Activated naive CD8-positive, alpha-beta T cell treated with anti-CD3 and anti-CD28 coated beads, Interleukin-2, amount 10 ng/mL, durations not matched to agents 7 days and 5 days (primary cell): ENCODE data around the gene GLRX3. TPM values are rescaled to one million over a fixed set of nuclear protein-coding genes. Genes with fewer than 3 reads are reported as not detected.
"Not testable (repeated sequence)": the region's sequence is repeated elsewhere in the genome, so short reads cannot be mapped to it uniquely, and the experiment has no call there.

Source experiments
- ATAC-seq: fragments of 150-1000 bp; cut with Tn5 transposase; one replicate; pipeline ENCODE4 v1.10.0; 2021; ENCODE audit warnings: low read depth, moderate library complexity
- POLR2A ChIA-PET: fragments of 350-600 bp; sonication (Branson Sonifier 250); formaldehyde crosslinking; loops from one replicate; lab custom pipeline; 2021; ENCODE audit warnings: antibody characterized with exemption; lab: Charles Lee
- DNase-seq: peaks from one replicate; pipeline ENCODE4 v3.0.0; 2021
- H3K27ac Mint-ChIP-seq: one replicate; pipeline ENCODE4 v1.8.0; 2022; ENCODE audit warnings: mild to moderate bottlenecking, mixed read lengths
- H3K27me3 Mint-ChIP-seq: one replicate; pipeline ENCODE4 v1.8.0; 2022; ENCODE audit warnings: mild to moderate bottlenecking, moderate library complexity, mixed read lengths
- H3K36me3 Mint-ChIP-seq: one replicate; pipeline ENCODE4 v1.8.0; 2021; ENCODE audit warnings: mild to moderate bottlenecking, mixed read lengths
- H3K4me1 Mint-ChIP-seq: one replicate; pipeline ENCODE4 v1.8.0; 2021; ENCODE audit warnings: mixed read lengths
- H3K4me3 Mint-ChIP-seq: one replicate; pipeline ENCODE4 v1.8.0; 2022; ENCODE audit warnings: mild to moderate bottlenecking, moderate library complexity, mixed read lengths
- H3K9me3 Mint-ChIP-seq: one replicate; pipeline ENCODE4 v1.8.0; 2021; ENCODE audit warnings: mixed read lengths
- total RNA-seq, 2 experiments: library from RNA; stranded (reverse); gene quantifications; one replicate each; pipeline ENCODE4 v1.2.3, GENCODE V29; 2021

GLRX3 gene
- total RNA-seq, 2 experiments from 2014 or later = 55.5 to 60.2 TPM

DNA sequence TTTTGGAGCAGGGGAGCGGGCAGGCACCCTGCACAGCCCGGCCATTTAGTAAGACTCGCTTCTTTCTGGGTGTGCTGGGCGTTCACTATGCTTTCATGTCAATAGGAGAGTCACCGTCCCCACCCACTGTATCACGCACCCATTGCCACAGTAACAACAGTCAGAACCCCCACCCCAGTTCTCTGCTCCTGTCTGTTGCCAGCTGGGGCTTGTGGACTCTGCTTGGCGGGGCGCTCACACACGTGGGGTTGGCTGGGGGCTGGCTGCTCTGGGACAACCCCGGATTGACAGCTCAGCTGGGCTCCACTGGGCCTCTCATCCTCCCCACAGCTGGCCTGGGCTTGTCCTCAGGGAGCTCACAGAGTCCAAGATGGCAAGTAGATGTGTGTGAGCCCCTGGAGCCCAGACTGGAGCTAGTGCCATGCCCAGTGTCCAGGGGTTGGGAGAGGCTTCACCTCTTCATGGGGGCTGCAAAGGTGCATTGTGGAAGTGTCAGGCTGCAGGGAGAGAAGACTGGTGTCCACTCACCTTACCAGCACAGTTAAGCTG is 59.6 kb downstream of the GLRX3 start:
- no peaks in the 10 kb centered on the region for H3K4me1 Mint-ChIP-seq
- no peak overlapping the region for H3K27ac Mint-ChIP-seq
- no peak for DNase-seq
- H3K4me3 Mint-ChIP-seq = no peak overlapping the region
- H3K9me3 Mint-ChIP-seq = no peaks in the 10 kb centered on the region
- POLR2A ChIA-PET = no interaction called here
- no peak for ATAC-seq
- H3K27me3 Mint-ChIP-seq = peaks cover 9% of the 10 kb centered on the region
- no peaks in the 10 kb centered on the region for H3K36me3 Mint-ChIP-seq

DNA sequence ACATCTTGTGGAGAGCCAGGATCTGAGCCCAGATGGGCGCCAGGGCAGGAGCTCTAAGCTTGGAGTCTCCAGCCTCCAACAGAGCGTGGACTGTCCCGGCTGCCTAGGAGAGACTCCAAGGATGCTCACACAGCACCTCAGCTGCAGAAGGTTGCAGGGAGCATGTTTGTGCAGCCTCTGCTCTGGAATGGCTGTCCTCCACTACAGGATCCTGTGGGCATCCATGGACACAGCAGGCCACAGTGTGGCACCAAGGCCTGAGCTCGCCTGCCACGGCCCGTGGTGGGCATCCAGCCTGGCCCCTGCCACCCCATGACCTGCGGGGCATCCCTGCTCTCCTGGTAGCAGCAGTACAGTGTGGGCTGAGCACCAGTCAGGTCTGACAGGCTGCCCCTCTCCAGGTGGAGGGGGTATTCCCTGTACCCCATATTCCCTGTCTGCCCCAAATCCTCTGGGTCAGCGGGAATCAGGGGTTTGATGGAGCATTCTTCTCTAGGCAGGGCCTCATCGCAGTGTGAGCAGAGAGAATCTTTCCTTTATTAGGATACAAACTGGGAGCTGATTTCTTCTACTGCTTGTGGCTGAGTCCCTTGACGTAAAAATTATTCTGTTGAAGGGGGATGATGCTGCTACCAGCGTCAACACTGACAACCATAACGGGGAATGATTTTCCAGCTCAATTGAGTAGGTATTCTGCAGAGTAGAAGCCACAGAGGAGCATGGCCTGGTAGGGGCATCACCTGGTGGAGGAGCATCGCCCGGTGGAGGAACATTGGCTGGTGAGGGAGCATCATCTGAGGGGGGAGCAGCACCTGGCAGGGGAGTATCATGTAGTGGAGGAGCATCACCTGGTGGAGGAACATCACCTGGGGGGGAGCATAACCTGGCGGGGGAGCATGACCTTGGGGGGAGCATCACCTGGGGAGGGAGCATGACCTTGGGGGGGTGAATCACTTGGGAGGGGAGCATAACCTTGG is 60.6 kb downstream of the GLRX3 start:
- Mint-ChIP-seq H3K27me3 (peaks cover 1% of the 10 kb centered on the region), H3K27ac (no peak overlapping the region), H3K4me3 (no peak overlapping the region), H3K9me3 (no peaks in the 10 kb centered on the region), H3K4me1 (no peaks in the 10 kb centered on the region), H3K36me3 (no peaks in the 10 kb centered on the region)
- POLR2A ChIA-PET = no interaction called here
- no peak for DNase-seq
- no peak for ATAC-seq

DNA sequence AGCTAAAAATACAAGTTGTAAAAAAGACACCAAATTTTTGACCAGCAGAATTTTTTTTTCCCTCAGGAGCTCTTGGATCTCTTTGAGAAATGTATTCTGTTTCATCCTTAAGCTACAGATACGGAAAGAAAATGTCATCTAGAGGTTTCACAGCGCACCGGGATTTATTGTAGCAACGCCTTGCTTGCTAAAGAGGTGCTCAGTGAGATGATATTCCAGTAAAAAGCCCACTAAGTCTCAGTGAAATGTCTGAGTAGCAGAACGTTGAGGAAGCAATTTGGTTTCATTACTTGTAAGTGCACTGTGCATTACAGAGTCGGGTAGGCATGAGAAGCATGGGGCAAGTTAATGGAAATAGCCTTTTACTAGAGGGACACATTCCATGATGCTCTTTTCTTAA is 62.5 kb downstream of the GLRX3 start:
- Mint-ChIP-seq H3K9me3 (no peaks in the 10 kb centered on the region), H3K4me3 (no peak overlapping the region), H3K27me3 (no peaks in the 10 kb centered on the region), H3K4me1 (no peaks in the 10 kb centered on the region), H3K36me3 (no peaks in the 10 kb centered on the region), H3K27ac (no peak overlapping the region)
- POLR2A ChIA-PET = no interaction called here
- DNase-seq = no peak
- no peak for ATAC-seq

DNA sequence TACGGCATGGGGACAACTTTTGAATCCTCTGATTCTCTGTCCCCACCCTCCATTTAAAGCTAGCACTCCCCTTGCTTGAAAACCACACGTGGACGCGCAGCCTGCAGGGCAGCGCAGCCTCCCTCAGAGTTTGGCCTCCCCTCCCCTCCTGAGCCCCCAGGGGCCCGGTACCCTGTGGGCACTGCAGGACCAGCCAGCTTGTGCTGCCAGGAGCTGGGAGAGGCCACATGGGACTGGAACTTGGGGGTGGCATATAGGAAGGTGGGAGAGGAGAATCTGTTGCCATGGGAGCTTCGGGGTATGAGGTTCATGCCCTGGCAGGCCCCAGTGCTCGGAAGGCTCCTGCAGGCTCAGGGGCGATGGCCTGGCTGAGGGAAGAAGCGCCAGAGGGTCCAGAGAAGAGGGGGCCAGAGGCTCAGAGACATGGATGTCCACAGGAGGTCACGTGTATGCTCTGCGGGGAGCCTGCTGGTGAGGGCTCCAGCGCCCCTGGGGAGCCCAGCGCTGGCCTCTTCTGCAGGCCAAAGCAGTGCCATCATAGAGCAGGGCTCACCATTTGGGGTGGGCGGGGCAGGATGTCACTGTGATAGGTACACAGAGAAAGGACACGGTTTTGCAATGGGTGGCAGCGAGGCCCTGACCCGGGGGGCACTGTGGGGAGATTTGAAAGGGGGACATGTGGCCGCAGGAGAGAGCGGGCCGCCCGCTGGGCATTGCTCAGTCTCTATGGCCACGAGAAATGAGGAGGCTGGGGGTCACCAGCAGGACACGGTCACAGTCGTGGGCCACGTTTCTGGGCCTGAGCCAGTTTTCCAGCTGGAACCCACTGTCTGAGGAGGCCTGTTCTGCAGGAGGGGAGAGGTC is 64.2 kb downstream of the GLRX3 start:
- no peak overlapping the region for H3K4me3 Mint-ChIP-seq
- H3K9me3 Mint-ChIP-seq = no peaks in the 10 kb centered on the region
- no peak for ATAC-seq
- H3K4me1 Mint-ChIP-seq = no peaks in the 10 kb centered on the region
- no peaks in the 10 kb centered on the region for H3K27me3 Mint-ChIP-seq
- H3K27ac Mint-ChIP-seq = no peak overlapping the region
- no peaks in the 10 kb centered on the region for H3K36me3 Mint-ChIP-seq
- DNase-seq = no peak
- POLR2A ChIA-PET = no interaction called here

DNA sequence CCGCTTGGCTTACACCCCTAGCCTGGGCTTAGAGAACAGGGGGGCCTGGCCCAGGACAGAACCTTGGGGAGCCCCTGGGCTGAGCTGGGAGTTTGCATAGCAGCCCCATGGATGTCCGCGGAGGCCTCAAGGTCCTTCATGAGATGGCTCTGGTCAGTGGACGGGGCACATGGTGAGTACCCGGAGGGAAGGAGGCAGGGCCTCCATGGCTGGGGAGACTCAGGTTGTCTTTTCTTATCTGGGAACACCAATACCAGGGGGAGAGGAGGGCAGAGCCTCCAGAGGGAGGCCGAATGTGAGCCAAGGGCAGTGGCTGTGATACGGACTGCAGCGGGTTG is 64.8 kb downstream of the GLRX3 start:
- DNase-seq (no peak), ATAC-seq (no peak)
- POLR2A ChIA-PET = no interaction called here
- Mint-ChIP-seq H3K9me3 (no peaks in the 10 kb centered on the region), H3K27me3 (no peaks in the 10 kb centered on the region), H3K4me1 (no peaks in the 10 kb centered on the region), H3K27ac (no peak overlapping the region), H3K36me3 (no peaks in the 10 kb centered on the region), H3K4me3 (no peak overlapping the region)

DNA sequence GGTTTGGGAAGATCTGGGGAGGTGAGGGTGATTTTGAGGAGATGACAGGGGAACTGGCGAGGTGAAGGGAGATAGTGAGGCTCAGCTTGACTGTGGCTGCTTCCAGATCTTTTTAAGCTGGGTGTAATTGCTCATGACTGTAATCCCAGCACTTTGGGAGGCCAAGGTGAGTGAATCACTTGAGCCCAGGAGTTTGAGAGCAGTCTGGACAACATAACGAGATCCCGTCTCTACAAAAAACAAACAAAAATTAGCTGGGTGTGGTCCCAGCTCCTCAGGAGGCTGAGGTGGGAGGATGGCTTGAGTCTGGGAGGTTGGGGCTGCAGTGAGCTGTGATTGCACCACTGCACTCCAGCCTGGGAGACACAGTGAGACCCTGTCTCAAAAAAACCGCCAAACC is 66.0 kb downstream of the GLRX3 start:
- POLR2A ChIA-PET = not testable (repeated sequence)

DNA sequence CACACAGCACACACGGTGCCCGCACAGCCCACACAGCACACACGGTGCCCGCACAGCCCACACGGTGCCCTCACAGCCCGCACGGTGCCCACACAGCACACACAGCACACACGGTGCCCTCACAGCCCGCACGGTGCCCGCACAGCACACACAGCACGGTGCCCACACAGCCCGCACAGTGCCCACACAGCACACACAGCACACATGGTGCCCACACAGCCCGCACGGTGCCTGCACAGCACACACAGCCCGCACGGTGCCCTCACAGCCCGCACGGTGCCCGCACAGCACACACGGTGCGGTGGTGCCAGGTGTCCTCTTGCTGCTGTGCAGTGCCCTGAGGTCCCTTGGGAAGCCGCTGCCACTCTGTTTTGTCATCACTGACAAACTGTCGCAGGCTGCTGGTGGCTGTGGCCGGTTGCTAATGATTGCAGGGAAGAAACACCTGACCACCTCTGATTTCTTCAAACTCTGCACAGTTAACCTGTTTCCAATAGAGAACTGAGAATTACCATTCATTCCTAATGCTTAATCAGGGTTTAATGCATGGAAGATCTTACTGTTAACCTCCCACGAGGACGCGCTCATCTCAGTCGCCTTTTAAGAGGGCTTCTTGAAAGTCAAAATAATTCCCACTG is 66.9 kb downstream of the GLRX3 start:
- H3K27me3 Mint-ChIP-seq = no peaks in the 10 kb centered on the region
- POLR2A ChIA-PET = no interaction called here
- no peaks in the 10 kb centered on the region for H3K9me3 Mint-ChIP-seq
- ATAC-seq (no peak), DNase-seq (no peak)
- no peak overlapping the region for H3K4me3 Mint-ChIP-seq
- H3K36me3 Mint-ChIP-seq = no peaks in the 10 kb centered on the region
- no peak overlapping the region for H3K27ac Mint-ChIP-seq
- no peaks in the 10 kb centered on the region for H3K4me1 Mint-ChIP-seq

More for the DNA sequence above, 66.0 kb downstream of the GLRX3 start:
- not testable (repeated sequence) for ATAC-seq, H3K4me1 Mint-ChIP-seq, H3K36me3 Mint-ChIP-seq, H3K27ac Mint-ChIP-seq, H3K27me3 Mint-ChIP-seq, H3K9me3 Mint-ChIP-seq, H3K4me3 Mint-ChIP-seq, DNase-seq

DNA sequence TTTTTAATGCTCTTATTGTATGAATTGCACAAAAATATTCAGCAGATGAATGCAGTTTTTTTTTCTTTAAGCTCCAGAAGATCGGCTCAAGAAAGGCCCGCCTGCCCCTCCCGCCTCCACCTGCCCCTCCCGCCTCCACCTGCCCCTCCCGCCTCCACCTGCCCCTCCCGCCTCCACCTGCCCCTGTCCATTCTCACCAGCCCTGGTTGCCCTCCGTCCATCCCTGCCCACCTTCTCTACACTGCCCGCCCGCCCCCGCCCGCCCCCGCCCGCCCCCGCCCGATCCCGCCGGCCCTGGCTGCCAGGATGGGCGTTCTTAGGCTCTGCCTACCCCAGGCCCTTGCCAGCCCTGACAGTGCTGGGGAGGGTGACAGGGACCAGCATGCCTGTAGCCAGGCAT is 67.4 kb downstream of the GLRX3 start:
- Mint-ChIP-seq H3K27me3 (no peaks in the 10 kb centered on the region), H3K4me1 (no peaks in the 10 kb centered on the region)
- POLR2A ChIA-PET = no interaction called here

DNA sequence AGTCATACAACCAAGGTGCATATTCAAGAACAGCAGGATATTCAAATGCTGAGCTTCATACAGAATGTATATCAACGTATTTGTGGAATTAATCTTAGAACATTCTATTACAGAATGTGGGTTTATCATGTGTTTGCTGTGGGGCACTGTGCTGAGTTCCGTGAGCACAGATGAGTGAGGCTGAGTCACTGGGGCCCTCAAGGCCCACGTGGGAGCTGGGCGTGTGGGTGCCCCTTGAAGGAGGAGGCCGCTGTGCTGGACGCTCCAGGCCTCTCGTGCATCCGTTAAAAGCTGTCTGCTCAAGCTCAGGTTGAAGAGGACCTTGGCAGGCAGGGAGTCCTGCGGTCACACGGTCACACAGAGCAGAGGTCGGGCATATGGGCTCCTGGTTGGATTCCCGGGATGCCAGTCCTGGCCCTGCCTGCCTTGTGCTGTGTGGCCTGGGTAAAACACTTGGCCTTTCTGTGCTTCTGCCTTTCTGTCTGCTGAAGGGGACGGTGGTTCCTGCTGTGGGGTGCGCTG is 70.1 kb downstream of the GLRX3 start:
- H3K4me1 Mint-ChIP-seq = no peaks in the 10 kb centered on the region
- H3K9me3 Mint-ChIP-seq = no peaks in the 10 kb centered on the region
- no peaks in the 10 kb centered on the region for H3K36me3 Mint-ChIP-seq
- H3K27me3 Mint-ChIP-seq = no peaks in the 10 kb centered on the region
- POLR2A ChIA-PET = no interaction called here
- DNase-seq (no peak), ATAC-seq (no peak)
- no peak overlapping the region for H3K27ac Mint-ChIP-seq
- no peak overlapping the region for H3K4me3 Mint-ChIP-seq

More for the DNA sequence above, 67.4 kb downstream of the GLRX3 start:
- no peaks in the 10 kb centered on the region for H3K9me3 Mint-ChIP-seq
- ATAC-seq = no peak
- H3K36me3 Mint-ChIP-seq = no peaks in the 10 kb centered on the region
- DNase-seq = no peak
- H3K27ac Mint-ChIP-seq = no peak overlapping the region
- H3K4me3 Mint-ChIP-seq = no peak overlapping the region

DNA sequence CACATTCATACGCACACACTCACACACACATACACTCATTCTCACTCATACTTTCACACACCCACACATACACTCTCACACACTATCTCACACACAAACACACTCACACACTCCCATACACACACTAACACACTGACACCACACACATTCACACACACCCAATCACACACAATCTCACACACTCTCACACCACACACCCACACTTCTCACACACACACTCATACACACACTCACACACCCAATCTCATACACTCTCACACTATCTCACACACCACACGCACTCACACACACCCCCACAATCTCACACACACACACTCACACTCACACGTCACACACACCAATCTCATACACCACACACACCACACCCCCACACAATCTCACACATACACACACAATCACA is 71.0 kb downstream of the GLRX3 start:
- Mint-ChIP-seq H3K9me3 (no peaks in the 10 kb centered on the region), H3K36me3 (no peaks in the 10 kb centered on the region), H3K27me3 (no peaks in the 10 kb centered on the region)

DNA sequence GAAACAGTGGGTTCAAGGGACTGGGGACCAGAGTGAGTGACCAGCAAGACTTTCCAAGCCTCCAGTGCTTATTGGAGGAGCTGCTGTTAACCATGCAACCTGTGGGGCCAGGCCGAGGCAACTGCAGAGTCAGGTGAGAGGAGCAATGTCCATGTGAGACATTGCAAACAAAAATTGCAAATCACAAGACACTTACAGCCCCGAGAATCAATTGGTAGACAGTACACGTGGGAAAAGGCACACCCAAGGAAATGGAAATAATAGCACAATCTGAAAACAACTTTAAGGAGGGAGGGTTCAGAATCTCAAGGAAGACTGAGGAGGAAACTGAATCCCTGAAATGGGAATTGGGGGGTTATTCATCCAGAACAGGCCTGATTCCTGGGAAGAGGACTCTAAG is 72.6 kb downstream of the GLRX3 start:
- POLR2A ChIA-PET = no interaction called here
- H3K36me3 Mint-ChIP-seq = no peaks in the 10 kb centered on the region
- no peak overlapping the region for H3K27ac Mint-ChIP-seq
- ATAC-seq = no peak
- H3K27me3 Mint-ChIP-seq = no peaks in the 10 kb centered on the region
- H3K9me3 Mint-ChIP-seq = no peaks in the 10 kb centered on the region
- H3K4me1 Mint-ChIP-seq = no peaks in the 10 kb centered on the region
- H3K4me3 Mint-ChIP-seq = no peak overlapping the region
- no peak for DNase-seq

More for the DNA sequence above, 71.0 kb downstream of the GLRX3 start:
- Mint-ChIP-seq H3K4me1 (no peaks in the 10 kb centered on the region), H3K4me3 (no peak overlapping the region), H3K27ac (no peak overlapping the region)
- ATAC-seq = no peak
- POLR2A ChIA-PET = no interaction called here
- DNase-seq = no peak

DNA sequence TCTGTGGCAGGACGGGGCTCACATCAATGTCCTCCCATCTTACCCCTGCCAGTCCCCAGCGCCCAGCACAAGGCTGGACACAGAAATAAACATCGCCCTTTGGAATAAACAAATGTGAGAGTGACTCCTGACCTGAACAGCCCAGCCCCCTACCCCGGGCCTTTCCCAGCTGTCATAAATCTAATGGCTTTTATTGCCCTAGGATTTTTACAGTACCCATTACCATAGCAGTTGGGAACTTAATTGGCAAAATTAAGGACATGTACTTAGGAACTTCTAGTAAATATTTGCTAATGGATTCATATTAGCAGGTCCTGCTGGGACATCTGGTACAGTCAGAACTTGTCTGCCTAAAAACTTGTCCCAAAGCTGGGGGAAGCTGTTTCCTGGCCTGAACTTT is 76.6 kb downstream of the GLRX3 start:
- no peaks in the 10 kb centered on the region for H3K4me1 Mint-ChIP-seq
- no peaks in the 10 kb centered on the region for H3K27me3 Mint-ChIP-seq
- POLR2A ChIA-PET = no interaction called here
- peaks cover 1% of the 10 kb centered on the region for H3K9me3 Mint-ChIP-seq
- ATAC-seq (no peak), DNase-seq (no peak)
- peaks cover 3% of the 10 kb centered on the region for H3K36me3 Mint-ChIP-seq
- no peak overlapping the region for H3K4me3 Mint-ChIP-seq
- H3K27ac Mint-ChIP-seq = no peak overlapping the region
